Measurements from ENCODE around the gene FAM210B. TPM values are rescaled to one million over a fixed set of nuclear protein-coding genes. Genes with fewer than 3 reads are reported as not detected.

The FAM210B gene, protein sequence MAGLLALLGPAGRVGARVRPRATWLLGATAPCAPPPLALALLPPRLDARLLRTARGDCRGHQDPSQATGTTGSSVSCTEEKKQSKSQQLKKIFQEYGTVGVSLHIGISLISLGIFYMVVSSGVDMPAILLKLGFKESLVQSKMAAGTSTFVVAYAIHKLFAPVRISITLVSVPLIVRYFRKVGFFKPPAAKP
- total RNA-seq (2022; extraction: Qiagen RNA extraction; ENCODE audit: low read depth): 9.8 to 11.6 TPM (median 11.1 TPM) in 5 replicates

DNA sequence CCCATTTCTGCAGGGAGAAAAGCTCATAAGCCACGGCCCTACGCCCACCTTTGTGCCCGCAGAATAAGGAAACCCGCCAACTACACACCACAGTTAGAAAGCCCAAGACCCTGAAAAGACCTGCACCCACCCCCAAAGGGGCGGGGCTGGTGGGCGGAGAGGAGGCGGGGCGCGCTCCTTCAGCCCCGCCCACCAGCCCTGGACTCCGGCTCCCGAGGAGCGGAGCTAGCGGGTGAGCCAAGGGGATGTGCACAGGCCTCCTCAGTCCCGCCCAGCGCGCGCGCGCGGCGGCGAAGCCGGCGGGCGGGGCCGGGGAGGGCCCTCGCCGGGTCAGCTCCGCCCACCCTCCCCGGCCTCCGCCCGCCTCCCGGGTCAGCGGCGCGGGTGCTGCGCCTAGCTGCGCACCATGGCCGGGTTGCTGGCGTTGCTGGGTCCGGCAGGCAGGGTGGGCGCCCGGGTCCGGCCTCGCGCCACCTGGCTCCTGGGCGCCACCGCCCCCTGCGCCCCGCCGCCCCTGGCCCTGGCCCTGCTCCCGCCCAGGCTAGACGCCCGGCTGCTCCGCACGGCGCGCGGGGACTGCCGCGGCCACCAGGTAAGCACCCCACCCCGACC lies at the start of gene FAM210B:
Gene FAM210B (plus strand): TSS at position 375 of the 612 bp plus-strand sequence. CDS start 32 bp downstream, at position 407.

DNA sequence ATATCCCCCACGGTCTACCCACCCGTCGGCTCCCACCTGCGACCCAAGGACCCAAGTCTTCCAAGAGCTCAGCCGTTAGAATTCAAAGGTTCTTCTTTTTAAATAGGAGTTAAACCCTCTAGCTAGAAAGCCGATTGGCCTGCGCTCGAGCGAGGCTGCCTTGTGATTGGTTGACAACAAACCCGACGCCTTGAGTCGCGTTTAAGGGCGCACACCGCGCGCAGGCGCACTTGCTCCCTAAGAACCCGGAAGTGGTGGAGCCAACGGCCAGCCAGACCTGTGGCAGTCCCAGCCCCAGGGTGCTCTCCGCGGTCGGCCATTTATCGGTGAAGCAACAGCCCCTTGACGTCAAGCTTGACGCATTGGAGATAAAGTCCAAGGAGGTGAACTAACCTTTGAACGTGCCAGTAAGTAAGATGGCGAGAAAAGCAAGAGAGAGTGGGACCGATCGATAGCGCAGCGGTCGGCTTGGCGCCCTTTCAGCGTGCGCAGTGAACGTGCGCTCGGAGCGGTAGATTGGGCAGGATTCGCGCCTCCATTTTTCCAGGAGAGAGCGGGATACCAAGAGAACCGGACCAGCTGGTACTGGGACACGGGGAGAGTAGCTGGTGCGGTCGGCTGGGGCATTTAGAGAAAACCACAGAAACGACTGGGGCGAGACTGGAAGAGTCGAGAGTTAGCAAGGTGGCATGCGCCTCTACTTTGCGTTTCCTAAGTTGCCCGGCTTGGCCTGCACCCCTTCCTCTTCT lies 33.5 kb downstream of the FAM210B start, which contains the start of the genes AURKA and CSTF1:
Gene AURKA (minus strand): TSS at position 84 of the 749 bp plus-strand sequence. CDS start 4,018 bp downstream, outside the sequence.
Gene CSTF1 (plus strand): TSS at position 514 of the 749 bp plus-strand sequence. CDS start 2,908 bp downstream, outside the sequence.

DNA sequence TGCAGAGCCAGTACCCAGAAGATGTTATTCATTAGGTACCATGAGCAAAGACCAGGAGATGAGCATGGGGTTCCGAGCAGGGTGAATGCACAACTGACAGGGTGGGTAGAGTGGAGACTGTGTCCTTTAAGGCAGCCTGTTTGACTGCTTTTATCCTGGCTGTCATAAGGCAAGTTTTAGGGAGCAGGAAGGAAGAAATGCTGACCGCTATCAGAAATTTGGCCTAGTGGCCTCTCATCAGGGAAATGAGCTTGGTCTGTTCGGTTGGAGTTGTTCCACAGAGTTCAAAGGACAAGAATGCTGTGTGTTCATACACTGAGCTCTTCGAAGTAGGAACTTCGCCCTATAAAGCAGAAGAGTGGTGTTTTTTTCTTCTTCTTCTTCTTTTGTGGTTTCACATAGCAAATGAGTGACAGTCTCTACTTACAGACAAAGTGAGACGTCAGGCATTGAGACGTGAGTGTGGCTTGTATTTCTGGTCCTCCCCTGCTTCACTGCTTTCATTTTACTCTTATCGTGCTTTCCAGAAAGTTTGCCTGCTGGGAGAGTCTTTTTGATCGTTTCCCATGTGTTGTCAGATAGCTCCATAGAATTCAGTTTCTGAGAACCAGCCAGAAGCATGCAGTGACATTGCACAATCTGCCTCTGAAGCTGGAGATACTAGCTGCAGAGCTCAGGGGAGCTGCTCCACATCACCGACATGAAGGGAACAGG lies 53.1 kb downstream of the FAM210B start, which contains the start of gene CASS4:
Gene CASS4 (plus strand): TSS at position 502 of the 714 bp plus-strand sequence. CDS start 199 bp downstream, at position 701.

Other genes starting within 250 kb of the FAM210B start
- not detected in 5 replicates for gene MC3R, start 110.2 kb upstream of the FAM210B start, total RNA-seq (2022; extraction: Qiagen RNA extraction; ENCODE audit: low read depth)
- gene AURKA, start 33.2 kb downstream of the FAM210B start, total RNA-seq (2022; extraction: Qiagen RNA extraction; ENCODE audit: low read depth): 107 to 121 TPM (median 117 TPM) in 5 replicates
- gene CSTF1, start 33.7 kb downstream of the FAM210B start, total RNA-seq (2022; extraction: Qiagen RNA extraction; ENCODE audit: low read depth): 36.1 to 42.9 TPM (median 39.5 TPM) in 5 replicates
- gene CASS4, start 53.3 kb downstream of the FAM210B start, total RNA-seq (2022; extraction: Qiagen RNA extraction; ENCODE audit: low read depth): 0.03 to 0.09 TPM (median 0.08 TPM) in 3 of 5 replicates, not detected in the others
- 78.7 to 104 TPM (median 90.4 TPM) in 5 replicates for gene RTF2, start 109.7 kb downstream of the FAM210B start, total RNA-seq (2022; extraction: Qiagen RNA extraction; ENCODE audit: low read depth)
- gene FAM209A, start 165.8 kb downstream of the FAM210B start, total RNA-seq (2022; extraction: Qiagen RNA extraction; ENCODE audit: low read depth): 0.17 to 0.59 TPM (median 0.40 TPM) in 3 of 5 replicates, not detected in the others
- gene FAM209B, start 174.3 kb downstream of the FAM210B start, total RNA-seq (2022; extraction: Qiagen RNA extraction; ENCODE audit: low read depth): 0.32 to 0.76 TPM (median 0.63 TPM) in 3 of 5 replicates, not detected in the others